ENCODE results near the gene TMEM129.

Gene TMEM129, protein sequence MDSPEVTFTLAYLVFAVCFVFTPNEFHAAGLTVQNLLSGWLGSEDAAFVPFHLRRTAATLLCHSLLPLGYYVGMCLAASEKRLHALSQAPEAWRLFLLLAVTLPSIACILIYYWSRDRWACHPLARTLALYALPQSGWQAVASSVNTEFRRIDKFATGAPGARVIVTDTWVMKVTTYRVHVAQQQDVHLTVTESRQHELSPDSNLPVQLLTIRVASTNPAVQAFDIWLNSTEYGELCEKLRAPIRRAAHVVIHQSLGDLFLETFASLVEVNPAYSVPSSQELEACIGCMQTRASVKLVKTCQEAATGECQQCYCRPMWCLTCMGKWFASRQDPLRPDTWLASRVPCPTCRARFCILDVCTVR

DNA sequence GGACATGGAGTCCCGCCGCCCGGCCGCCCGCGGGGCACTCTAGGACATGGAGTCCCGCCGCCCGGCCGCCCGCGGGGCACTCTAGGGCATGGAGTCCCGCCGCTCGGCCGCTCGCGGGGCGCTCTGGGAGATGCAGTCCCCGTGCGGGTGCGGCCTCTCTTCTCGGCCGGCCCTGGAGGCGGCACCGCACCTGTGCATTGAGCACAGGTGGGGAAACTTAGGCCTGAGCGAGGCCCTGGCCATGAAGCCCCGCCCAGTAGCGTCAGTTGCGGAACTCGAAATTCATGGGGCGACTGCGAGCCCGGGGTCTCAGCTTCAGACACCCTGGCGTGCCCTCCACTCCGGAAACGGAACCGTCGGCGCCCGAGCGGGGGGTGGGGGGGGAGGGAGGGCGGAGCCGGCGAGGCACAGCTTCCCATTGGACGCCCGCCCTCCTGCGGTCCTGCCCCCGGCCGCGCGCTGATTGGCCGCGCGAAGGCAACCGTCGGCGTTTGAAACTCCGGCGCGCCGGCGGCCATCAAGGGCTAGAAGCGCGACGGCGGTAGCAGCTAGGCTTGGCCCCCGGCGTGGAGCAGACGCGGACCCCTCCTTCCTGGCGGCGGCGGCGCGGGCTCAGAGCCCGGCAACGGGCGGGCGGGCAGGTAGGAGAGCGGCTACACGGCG lies at the start of gene TMEM129, which contains the start of gene TACC3:
Gene TMEM129 (minus strand): TSS at position 321 of the 663 bp plus-strand sequence. CDS start 486 bp downstream, outside the sequence.
Gene TACC3 (plus strand): TSS at position 519 of the 663 bp plus-strand sequence. CDS start 1,901 bp downstream, outside the sequence.
- peak; percentile 96 for DNase-seq

DNA sequence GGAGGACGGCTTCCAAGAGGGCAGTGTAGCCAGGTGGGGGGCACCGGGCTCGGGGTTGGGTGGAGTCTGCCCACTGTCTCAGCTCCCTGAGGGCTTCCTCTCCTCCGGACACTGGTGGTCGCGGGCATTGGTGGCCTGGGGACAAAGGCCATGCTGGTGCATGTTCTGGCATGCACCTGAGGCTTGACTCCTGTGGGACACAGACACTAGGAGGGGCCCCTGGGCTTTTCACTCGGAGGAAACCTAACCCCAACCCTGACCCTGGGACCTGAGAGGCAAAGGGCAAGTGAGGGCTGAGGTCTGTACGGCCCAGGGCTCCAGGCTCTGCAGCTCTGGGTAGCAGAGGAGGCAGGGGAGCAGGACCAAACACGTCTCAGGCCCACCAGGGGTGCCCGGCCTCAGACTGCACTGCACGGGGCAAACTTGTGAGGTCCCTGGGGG lies 49.7 kb upstream of the TMEM129 start:
- DNase-seq = no peak

DNA sequence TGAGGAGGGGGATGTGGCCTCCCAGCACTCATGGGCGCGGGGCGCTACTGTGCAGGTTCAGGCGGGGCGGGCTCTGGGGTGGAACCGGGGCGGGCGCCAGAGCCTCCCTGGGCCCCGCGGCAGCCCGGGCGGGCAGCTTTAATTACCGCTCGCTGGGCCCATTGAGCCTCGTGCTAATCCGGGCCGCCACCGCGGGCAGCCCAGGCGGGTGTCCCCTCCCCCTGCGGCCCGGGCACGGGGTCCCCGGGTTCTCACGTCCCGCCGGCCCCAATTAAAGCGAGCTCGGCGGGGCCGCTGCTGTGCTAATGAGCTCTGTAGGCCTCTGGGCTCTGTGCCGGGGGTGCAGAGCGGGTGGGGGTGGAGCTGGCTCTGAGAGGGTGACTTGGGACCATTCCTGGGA lies 49.1 kb upstream of the TMEM129 start:
- DNase-seq = no peak

DNA sequence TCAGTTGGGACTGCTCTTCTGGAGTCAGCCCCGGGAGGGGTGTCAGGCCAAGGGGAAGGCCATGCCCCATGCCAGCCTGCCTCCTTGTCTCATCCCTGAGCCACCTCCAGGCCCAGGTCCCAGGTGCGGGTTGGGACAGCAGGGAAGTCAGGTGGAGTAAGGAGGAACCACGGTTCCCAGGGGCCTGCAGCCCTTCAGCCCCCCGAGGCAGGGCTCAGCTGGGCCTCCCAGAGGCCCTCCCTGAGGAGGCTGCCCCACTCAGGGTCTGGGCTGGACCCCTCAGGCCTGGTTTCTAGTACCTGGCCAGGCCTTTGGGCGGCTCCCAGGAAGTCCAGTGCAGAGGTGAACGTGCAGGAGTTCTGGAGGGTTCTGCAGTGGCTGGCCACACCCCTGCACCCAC lies 48.6 kb upstream of the TMEM129 start:
- DNase-seq = no peak

DNA sequence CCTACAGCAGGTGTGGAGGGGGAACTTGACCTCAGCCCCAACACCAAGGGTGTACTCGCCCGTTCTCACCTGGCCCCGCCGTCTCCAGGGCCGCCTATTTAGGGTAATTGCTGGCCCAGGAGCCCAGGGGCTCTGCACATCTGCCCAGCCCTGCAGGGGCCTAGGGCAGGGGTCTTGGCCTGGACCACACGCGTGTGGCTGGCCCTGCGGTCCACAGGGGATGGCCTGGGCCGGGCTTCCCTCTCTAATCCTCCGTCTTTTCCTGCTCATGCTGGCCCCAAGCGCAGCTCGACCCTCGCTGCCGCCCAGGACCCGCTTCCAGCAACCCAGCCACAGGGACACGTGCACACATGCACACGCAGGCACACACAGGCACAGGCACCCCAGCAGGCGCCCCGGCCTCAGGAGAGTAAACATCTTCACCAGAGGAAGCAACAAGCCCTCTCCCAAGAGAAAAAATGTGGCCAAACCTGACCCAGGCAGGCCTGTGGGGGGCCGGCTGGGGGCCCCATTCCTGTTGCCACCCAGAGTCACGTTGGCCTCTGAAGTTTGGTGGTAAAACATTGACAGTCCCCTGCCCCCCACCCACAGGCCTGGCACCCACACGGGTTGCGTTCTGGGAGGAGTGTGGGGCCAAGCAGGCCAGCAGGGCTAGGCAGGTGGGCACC lies 47.4 kb upstream of the TMEM129 start:
- DNase-seq = no peak

DNA sequence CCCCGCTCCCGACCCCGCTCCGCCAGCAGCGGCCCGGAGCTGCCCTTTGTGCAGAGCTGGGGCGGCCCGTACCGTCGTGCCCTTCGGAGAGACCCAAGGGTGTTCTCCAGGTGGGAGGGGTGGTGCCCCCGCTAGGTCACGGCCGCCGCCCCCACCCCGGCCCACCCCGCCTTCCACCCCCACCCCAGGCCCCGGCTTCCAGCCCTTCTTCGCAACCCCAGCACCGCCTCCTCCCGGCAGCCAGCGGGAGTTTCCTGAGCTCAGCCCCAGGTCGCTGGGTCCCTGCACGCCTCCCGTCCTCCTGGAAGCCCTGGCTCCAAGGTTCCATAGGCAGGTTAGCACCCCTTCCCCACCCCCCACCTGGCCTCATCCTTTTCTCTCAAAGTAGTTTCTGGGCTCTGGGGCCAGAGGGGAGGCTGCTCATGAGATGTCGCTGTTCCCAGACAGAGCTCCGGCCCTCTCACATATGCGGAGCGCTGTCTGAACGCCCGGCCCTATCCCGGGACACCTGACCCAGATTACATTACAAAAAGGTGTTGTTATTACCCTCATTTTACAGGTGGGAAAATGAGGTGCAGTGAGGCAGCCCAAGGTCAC lies 46.7 kb upstream of the TMEM129 start:
- peak; percentile 100 for DNase-seq

DNA sequence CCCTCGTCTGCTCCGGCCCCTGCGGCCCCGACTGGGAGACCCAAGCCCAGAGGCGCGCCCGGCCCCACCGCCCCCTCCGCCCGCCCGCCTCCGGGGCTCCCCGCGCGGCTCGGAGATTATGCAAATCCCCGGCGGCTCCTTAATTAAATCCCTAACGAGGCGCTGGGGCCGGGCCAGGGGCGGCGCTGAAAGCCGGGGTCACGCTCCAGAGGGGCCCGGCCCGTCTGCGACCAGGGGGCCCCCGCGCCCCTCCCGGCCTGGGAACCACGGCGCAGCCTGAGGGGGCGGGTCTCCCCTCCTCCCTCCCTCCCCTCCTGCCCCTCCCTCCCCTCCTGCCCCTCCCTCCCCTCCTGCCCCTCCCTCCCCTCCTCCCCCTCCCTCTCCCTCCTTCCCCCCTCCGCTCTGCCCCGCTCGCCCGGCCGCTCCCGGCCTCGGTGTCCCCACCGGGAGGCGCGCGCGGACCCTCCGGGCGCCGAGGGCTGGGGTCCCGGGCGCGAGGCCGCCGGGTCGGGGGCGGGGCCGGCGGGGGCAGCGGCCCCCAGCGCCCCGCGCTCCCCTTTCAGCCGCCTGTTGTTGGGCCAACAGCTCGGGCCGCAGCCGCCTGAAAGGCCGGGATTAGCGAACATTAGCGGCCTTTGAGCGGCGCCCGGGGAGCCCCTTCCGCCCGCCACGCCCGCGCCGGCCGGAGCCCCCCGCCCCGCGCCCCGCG lies 46.1 kb upstream of the TMEM129 start:
- peak; percentile 93 for DNase-seq

DNA sequence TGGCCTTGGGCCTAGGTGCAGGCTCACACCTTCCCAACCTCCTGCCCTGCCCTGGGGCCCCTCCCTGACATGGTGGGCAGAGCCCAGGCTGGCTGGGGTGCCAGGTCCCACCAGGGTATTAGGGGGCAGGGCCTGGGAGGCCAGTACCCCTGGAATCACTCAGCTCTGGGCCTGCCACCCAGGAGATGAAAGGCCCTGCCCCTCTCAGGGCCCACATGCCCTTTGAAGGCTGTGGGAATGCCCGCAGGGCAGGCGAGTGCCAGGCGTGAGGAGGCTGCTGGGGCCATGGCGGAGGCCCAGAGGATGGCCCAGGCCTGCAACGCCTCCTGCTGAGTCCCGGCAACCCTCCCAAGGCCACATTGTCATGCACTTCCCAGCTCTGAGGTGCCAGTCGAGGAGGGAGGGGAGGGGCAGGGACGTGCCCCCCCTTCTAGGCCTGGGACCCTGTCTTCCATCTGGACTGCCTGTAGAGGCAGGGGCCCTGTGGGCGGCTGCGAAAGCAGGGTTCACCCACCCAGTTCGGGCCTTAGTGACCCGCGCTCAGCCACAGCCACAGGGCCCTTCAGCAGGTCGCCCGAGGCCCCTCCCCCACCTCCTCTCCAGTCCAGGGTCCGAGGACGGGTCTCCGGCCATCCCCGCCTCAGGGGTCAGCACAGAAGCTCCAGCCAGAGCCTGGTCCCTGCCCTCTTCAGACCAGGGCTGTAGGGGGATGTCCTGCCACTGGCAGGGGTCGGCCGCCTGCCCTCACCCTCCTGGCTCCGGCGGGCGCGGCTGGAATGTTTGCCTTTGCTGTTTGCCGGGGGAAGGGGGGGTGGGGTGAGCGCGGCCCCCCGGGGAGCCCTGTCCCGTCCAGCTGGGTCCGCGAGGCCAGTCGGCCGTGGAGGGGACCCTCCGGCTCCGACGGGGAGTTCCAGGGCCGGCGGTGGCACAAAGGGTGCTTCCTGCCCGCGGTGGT lies 45.3 kb upstream of the TMEM129 start:
- DNase-seq = peak; percentile 89

DNA sequence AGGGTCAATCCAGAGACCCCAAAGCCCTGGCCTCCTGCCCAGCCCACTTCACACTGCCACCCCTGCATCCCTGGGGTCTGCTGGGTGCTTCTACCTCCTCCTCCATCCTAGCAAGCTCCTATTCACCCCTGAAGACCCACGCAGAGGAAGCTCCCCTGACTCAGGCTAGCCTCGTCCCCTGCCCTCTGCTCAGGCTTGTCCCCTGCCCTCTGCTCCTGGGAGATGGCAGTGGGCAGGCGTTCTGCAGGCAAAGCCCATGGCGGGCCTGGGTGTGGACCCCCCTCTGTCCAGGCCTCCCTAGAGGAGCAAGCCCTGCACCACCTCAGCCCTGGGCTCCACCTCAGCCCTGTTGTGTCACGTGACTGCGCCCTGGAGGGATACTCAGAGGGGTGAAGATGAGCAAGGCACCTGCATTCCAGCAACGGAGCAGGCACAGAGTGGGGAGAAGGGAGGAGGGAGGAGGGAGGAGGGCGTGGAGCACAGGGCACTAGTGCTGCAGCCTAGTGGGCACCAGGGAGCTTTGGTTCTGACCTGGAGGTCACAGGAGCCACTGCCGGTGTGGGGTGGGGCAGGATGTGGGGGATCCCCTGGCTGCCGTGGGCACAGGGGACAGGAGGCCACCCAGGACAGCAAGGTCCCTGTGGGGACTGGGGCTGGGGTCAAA lies 44.4 kb upstream of the TMEM129 start:
- no peak for DNase-seq

DNA sequence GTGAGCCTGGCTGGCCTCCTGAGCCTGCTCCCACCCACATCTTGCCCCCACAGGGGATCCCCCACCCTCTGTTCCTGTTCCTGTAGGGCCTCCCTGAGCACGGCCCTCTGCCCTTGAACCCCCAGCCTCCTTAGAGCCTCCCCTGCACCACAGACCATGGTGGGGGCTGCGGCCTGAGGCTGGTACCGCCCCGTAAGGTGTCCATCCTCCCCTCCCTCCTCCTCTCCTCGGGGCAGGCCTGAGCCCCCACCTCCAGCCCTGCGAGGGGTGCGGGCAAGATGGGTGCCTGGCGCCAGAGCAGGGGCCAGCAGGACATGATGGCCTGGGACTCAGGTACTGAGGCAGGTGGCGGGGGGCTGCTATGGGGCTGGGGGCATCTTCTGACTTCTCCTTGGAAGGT lies 43.5 kb upstream of the TMEM129 start:
- no peak for DNase-seq

DNA sequence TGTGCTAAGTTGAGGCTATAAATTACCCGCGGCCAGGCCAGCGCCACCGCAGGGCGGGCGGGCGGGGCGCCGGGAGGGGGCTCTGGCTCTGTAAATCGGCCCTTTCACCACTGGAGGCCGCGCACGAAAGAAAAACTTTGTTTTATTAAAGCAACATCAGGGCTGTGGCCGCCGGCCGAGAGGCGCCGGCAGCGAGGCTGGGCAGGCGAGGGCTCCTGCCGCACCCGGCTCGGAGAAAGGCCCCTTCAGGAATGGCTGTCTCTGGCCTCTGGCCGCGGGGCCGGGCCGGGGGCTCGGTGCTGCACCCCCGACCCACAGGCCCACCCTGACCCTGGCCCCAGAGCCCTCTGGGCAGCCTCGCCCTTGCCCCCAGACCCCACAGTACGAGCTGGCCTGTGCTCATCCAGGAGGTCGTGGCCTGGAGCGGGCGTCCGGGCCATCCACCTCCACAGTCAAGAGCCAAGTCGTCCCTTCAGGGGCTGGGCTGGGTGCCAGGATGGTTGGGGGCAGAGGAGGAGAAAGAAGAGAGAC lies 42.5 kb upstream of the TMEM129 start:
- no peak for DNase-seq

DNA sequence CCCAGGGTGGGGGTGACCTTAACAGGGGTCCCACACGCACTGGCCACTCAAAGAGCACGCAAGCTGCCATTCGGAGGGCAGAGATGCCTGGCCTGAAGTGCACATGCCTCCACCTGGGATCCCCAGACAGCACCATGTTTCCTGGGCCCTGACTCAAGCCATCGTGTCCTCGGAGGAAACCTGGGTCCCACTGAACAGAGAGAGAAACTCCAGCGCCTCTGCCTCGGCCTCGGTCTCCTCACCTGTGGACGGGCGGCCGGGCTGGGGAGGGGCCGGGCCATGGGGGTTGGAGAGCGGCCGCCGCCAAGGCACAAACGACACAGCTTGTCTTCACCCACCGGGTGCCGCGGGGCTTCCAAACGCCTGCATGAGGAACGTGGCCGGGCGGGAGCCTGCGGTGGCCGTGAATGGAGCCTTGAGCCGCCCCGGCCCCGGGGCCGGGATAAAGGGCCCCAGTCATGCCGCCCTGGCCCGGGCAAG lies 42.0 kb upstream of the TMEM129 start:
- DNase-seq = no peak

DNA sequence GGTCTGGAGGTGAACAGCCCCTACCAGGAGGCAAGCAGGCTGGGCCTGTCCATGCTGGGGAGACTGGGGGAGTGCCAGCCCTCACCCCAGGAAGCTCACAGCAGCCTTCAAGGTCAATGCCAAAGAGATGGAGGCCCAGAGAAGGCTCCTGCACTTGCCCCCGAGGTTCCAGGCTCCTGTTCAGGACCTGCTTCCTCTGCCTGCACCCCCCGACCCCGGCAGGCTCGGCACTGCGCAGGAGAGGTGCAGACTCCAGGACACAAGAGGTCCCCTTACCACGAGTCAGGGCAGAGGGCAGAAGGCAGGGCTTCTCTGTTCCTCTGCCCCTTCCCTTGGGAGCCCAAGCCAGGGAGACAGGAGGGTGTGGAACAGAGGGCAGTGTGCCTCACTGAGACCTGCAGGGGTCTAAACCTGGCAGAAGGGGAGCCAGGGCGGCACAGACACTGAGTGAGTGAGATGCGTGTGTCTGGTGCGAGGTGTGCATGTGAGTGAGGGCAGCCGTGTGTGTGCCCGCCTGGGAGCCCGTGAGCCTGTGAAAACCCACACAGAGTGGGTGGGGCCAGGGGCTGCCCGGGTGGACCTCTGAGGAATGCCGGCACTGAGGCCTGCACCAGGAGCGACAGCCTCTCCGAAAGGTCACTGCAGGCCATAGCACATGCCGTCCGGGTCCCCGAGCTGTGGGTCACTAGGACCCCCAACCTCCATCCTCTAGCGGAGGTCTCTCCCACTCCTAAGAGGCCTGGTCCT lies 41.3 kb upstream of the TMEM129 start:
- no peak for DNase-seq

DNA sequence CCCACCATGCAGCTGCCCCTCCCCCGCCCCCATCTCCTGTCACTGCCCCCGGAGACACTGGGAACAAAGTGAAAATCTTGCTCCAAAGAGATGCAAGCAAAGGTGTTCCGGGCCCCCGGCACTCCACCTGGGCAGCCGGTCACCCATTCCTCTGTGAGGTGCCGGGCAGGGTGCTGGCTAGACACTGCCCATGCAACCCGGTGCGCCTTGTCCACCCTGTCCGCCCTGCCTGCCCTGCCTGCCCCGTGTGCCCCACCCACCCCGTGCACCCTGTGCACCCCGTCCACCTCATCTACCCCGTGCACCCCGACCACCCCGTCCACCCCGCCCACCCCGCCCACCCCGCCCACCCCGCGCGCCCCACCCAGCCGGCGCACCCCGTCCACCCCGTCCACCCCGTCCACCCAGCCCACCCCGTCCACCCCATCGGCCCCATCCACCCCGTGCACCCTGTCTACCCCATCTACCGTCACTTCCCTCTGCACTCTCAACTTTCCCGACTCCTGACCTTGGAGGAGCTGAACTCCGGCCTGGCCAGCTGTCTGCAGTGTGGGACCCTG lies 40.1 kb upstream of the TMEM129 start:
- DNase-seq = no peak

DNA sequence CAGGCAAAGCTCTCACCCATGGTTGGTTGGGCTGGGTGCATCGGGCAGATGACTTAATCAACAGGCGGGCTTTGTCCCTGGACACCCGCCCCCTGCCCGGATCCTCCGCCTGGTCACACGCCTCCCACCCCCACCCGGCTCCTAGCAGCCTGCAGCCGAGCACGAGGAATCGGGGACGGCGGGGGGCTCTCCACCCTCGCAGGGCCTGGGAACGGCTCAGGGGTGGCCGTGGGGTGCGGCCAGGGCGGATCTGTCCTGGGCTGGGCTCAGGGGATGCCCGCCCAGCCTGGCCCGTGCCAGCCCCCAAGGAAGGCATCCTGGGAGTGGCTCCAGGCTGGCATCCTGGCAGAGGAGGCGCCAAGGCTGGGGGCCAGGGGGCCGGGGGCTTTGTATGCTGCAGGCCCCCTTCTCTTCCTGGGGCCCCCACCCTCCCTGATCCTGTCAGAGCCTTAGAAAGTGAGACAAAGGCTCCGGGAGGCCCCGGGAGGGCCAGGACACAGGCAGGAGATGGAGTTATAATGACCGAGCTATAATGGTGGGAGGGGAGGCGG lies 39.5 kb upstream of the TMEM129 start:
- no peak for DNase-seq

DNA sequence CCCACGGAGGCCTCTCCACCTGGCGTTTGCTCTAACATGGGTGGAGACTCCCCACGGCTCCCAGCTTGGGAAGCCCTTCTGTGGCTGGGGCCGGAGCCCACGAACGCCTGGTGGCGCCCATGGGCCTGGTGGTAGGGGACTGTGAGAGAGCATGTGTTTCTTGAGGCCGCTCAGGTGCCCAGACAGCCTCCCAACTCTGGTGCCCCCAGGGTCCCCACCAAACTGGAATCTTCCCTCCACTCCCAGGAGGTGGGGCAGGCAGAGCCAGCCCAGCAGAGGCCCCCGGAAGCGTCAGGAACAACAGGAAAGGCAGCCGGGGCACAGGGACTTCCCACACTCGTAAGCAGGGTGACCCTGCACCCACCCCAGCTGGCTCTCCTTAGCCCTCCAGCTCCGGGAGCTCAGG lies 38.7 kb upstream of the TMEM129 start:
- DNase-seq = no peak

DNA sequence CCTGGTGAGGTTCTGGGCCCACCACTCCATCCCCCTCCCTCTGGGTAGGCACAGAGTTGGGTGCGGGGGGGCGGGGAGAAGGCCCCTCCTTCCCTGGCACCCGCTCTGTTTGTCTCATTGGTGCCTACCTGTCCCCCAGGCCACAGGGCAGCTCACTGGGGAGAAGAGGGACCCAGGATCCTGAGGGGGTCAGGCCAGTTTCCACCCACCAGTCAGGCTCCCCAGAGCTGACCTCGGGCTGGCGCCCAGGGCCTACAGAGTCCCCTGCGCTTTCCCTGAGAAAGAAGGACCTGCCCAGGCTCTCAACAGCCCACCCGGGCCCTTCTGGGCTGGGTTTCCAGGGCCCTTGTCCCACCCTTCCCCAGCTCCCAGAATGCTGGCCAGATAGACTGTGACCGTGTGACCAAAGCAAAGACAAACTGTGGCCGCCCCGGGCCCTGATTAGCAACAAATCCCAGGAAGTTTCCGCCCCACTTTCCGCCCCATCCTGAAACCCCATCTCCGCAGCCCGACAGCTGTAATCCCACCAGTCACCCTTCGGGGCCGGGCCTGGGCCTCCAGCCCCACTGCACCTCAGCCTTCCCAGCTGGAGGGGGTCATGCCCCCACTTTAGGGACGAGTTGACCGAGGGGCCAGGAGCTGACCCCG lies 38.2 kb upstream of the TMEM129 start:
- no peak for DNase-seq
